Chondrocyte (in vitro differentiated cells): ENCODE results near the gene MYO6. TPM values are rescaled to one million over a fixed set of nuclear protein-coding genes. Genes with fewer than 3 reads are reported as not detected.

Source experiments
- DNase-seq: peaks from one replicate; pipeline ENCODE4 v3.0.0; 2021; ENCODE audit warnings: mixed read lengths, low spot score
- H3K27ac Mint-ChIP-seq: one replicate; pipeline ENCODE4 v1.8.0; 2021; ENCODE audit warnings: mild to moderate bottlenecking, moderate library complexity, mixed read lengths; ENCODE audit not compliant: unreplicated experiment
- H3K27me3 Mint-ChIP-seq: 2 replicates; pipeline ENCODE4 v1.8.0; 2021; ENCODE audit warnings: low read depth, mixed read lengths
- H3K36me3 Mint-ChIP-seq: 2 replicates; pipeline ENCODE4 v1.8.0; 2021; ENCODE audit warnings: low read depth, mixed read lengths
- H3K4me1 Mint-ChIP-seq: 2 replicates; pipeline ENCODE4 v1.8.0; 2021; ENCODE audit warnings: low read depth, mild to moderate bottlenecking, mixed read lengths
- H3K4me3 Mint-ChIP-seq: one replicate; pipeline ENCODE4 v1.8.0; 2021; ENCODE audit warnings: mild to moderate bottlenecking, moderate library complexity, mixed read lengths; ENCODE audit not compliant: unreplicated experiment
- H3K9me3 Mint-ChIP-seq: 2 replicates; pipeline ENCODE4 v1.8.0; 2021; ENCODE audit warnings: low read depth, mixed read lengths
- CTCF ChIP-seq: fragments of 200-600 bp; sonication (generic); IDR thresholded peaks from 2 replicates; pipeline ENCODE4 v1.5.0; 2021; ENCODE audit warnings: antibody characterized with exemption, mild to moderate bottlenecking, moderate library complexity
- total RNA-seq: library from RNA; stranded (reverse); gene quantifications from 3 replicates; pipeline ENCODE4 v1.2.1, GENCODE V29; 2021

The MYO6 gene
- total RNA-seq, 1 donor from 2014 or later, result 32.5 TPM

DNA sequence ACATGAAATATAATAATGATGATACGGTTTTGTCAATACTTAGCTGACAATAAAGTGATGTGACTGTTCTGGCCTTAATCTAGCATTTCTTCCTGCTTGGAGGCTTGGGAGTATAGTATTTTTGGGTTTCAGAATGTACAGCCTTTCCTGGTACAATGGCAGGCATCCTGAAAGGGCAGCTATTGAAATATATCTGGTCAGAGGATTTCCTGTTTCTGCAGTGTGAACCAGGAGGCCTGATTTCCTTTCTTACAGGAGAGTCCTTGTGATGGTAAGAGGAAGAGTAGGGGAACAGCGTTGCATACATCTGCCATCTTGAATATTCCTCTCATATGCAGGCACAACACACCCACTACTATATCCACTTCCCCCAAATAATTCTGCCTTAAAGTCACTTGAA, 93.7 kb downstream of the MYO6 start:
- Mint-ChIP-seq H3K27me3 (no peaks in the 10 kb centered on the region), H3K9me3 (no peaks in the 10 kb centered on the region), H3K36me3 (peaks cover 8% of the 10 kb centered on the region), H3K27ac (no peak overlapping the region), H3K4me1 (peaks cover 20% of the 10 kb centered on the region), H3K4me3 (no peak overlapping the region)
- TF ChIP-seq CTCF, result no peak
- DNase-seq, result no peak

GRCh38 chr6:75843396-75843795, 94.4 kb downstream of the MYO6 start:
- no peaks in the 10 kb centered on the region for H3K9me3 Mint-ChIP-seq
- H3K36me3 Mint-ChIP-seq, result peaks cover 6% of the 10 kb centered on the region
- no peak overlapping the region for H3K27ac Mint-ChIP-seq
- TF ChIP-seq CTCF, result no peak
- H3K4me1 Mint-ChIP-seq, result peaks cover 20% of the 10 kb centered on the region
- DNase-seq, result no peak
- no peak overlapping the region for H3K4me3 Mint-ChIP-seq
- H3K27me3 Mint-ChIP-seq, result no peaks in the 10 kb centered on the region

GRCh38 chr6:75848274-75848673, 99.2 kb downstream of the MYO6 start:
- H3K27me3 Mint-ChIP-seq, result no peaks in the 10 kb centered on the region
- H3K4me1 Mint-ChIP-seq, result peaks cover 40% of the 10 kb centered on the region
- DNase-seq, result no peak
- H3K4me3 Mint-ChIP-seq, result no peak overlapping the region
- no peaks in the 10 kb centered on the region for H3K36me3 Mint-ChIP-seq
- no peak overlapping the region for H3K27ac Mint-ChIP-seq
- H3K9me3 Mint-ChIP-seq, result no peaks in the 10 kb centered on the region
- no peak for TF ChIP-seq CTCF

DNA sequence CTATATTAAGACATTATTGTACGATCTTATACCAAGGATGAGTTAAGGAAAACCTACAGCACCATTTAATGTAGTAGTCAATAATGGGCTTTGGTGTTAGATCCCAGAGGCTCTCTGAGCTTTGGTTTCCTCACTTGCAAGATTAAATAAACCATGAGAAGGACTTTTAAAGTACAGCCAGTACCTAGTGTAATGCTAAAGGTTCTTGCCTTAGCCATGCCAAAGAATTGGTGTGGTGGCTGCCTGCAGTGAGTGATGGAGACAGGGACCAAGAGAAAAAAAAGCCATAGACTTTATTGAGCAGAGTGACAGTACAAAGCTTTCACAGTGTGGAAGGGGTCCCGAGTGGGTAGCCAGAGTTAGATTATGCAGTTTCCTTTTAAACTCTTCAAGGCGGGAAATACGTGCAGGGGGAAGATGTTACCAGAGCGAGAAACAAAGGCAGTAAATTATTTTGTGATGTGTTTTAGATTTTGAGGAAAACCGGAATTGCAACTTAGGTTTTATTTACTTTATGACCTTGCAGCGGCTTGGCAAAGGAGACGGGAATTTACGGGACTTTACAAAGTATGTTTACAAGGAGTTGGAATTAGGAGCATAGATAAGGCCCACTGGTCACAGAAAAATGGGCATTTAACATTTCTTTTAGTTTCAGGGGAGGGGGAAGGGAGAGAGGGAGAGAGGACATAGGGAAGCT, 100.4 kb downstream of the MYO6 start:
- Mint-ChIP-seq H3K27me3 (no peaks in the 10 kb centered on the region), H3K4me1 (peaks cover 37% of the 10 kb centered on the region), H3K9me3 (no peaks in the 10 kb centered on the region), H3K27ac (no peak overlapping the region), H3K4me3 (no peak overlapping the region), H3K36me3 (no peaks in the 10 kb centered on the region)
- TF ChIP-seq CTCF, result no peak
- no peak for DNase-seq

DNA sequence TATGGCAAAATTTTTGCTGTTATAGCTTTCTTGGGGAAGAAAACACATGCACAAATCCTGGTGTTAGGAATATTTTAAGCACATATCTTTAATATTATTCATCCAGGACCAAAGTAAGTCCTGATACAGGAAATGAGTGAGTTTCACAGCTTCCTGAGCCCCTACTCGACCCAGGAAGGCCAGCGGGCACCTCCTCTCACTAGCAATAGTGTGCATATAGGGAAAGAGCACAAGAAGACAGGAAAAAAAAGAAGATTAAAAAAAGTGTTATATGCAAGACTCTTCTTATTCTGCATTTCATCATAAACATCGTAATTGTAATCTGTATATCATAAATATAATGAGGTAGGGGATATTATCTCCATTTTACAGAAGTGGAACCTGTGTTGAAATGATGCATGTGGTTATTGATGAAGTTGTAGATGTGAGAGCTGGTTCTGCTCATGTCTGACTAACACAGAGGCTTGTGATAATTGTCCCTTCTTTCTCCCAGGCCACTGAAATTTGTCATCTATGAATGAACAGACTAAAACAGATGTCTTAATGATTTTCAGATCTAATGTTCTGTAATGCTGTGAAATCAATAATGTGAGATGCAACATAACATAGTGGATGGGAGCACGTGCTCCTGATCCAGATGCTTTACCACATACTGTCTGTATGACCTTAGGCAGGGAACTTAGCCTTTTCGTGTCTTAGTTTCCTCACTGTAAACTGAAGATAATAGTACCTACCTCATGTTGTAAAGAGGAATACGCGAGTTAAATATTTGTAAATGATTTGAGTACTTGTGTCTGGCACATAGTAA, 101.2 kb downstream of the MYO6 start:
- Mint-ChIP-seq H3K4me1 (peaks cover 39% of the 10 kb centered on the region), H3K27ac (no peak overlapping the region), H3K27me3 (no peaks in the 10 kb centered on the region), H3K9me3 (no peaks in the 10 kb centered on the region), H3K4me3 (no peak overlapping the region), H3K36me3 (no peaks in the 10 kb centered on the region)
- no peak for TF ChIP-seq CTCF
- DNase-seq, result no peak
